Ovary (tissue), 3 donors: ENCODE data around the gene SAMD9L.

ENCODE experiments used
- CTCF ChIP-seq, 3 donors: fragments of 450-650 bp in 2 of 3; fragments of 200-600 bp in 1 of 3; IDR thresholded peaks; one replicate each; pipeline versions ENCODE4 v1.5.1 to v1.8.0; 2016 to 2022; ENCODE audit warnings: antibody characterized with exemption in 3 of 3, mild to moderate bottlenecking in 1 of 3
- EP300 ChIP-seq: sonication (generic); formaldehyde crosslinking; IDR thresholded peaks from one replicate; pipeline ENCODE4 v1.6.1; 2017; ENCODE audit warnings: antibody characterized with exemption
- POLR2A ChIP-seq: fragments of 450-650 bp; IDR thresholded peaks from one replicate; pipeline ENCODE4 v1.6.1; 2017; ENCODE audit warnings: antibody characterized with exemption, mild to moderate bottlenecking, moderate library complexity
- donor health status: DM: no; HTN: no; CAD: no.

- TF ChIP-seq CTCF (IDR thresholded peaks at IDR 0.05) = no peak
- no peak for TF ChIP-seq POLR2A
- no peak for TF ChIP-seq EP300
Measured at GRCh38 chr7:93160410-93160809, 12.2 kb upstream of the SAMD9L start.
